ENCODE results near the gene HECTD4.

Gene HECTD4

GRCh38 chr12:112178796-112179195, 203.4 kb downstream of the HECTD4 start:
- no peaks in the 10 kb centered on the region for H3K27me3 ChIP-seq (ENCODE audit: insufficient read depth, low read length, poor library complexity, severe bottlenecking)
- no peaks in the 10 kb centered on the region for H3K9me3 ChIP-seq (ENCODE audit: insufficient read depth, low read depth, low read length)
- no peak overlapping the region for H2AFZ ChIP-seq (ENCODE audit: low read length)
- H3K9ac ChIP-seq (ENCODE audit: low read depth, low read length, poor library complexity, severe bottlenecking) = no peak overlapping the region
- H4K20me1 ChIP-seq (ENCODE audit: insufficient read depth, low read length, poor library complexity, severe bottlenecking) = no peaks in the 10 kb centered on the region
- no peaks in the 10 kb centered on the region for H3K9me2 ChIP-seq (replicated peaks; ENCODE audit: low read depth, low read length)
- no peak overlapping the region for H3K4me3 ChIP-seq (ENCODE audit: low read length, poor library complexity, severe bottlenecking)
- peaks cover 53% of the 10 kb centered on the region; the same call in 1 of the 2 replicates for H3K36me3 ChIP-seq (ENCODE audit: insufficient read depth, low read length)
- H3K4me2 ChIP-seq (ENCODE audit: low read depth, low read length, poor library complexity, severe bottlenecking) = no peak overlapping the region
- H3K4me1 ChIP-seq (ENCODE audit: insufficient read depth, low read length, poor library complexity, severe bottlenecking) = no peaks in the 10 kb centered on the region
- TF ChIP-seq EZH2phosphoT487 (IDR thresholded peaks at IDR 0.05; ENCODE audit: borderline replicate concordance) (no peak), CTCF (conservative IDR thresholded peaks at IDR 0.05; ENCODE audit: low read length) (no peak)
- H3F3A ChIP-seq (ENCODE audit: low read depth) = no peaks in the 10 kb centered on the region
- no peaks in the 10 kb centered on the region for H3K79me2 ChIP-seq (ENCODE audit: insufficient read depth, low read length)

GRCh38 chr12:112176321-112177010, 205.8 kb downstream of the HECTD4 start:
- no peak for TF ChIP-seq CTCF (conservative IDR thresholded peaks at IDR 0.05; ENCODE audit: low read length)
- TF ChIP-seq EZH2phosphoT487 (IDR thresholded peaks at IDR 0.05; ENCODE audit: borderline replicate concordance) = no peak
- no peak overlapping the region for H3K9ac ChIP-seq (ENCODE audit: low read depth, low read length, poor library complexity, severe bottlenecking)
- H3K36me3 ChIP-seq (ENCODE audit: insufficient read depth, low read length) = peaks cover 43% of the 10 kb centered on the region; the same call in 1 of the 2 replicates

GRCh38 chr12:112175361-112176155, 206.7 kb downstream of the HECTD4 start:
- H3K9me2 ChIP-seq (replicated peaks; ENCODE audit: low read depth, low read length) = no peaks in the 10 kb centered on the region
- no peaks in the 10 kb centered on the region for H3K4me1 ChIP-seq (ENCODE audit: insufficient read depth, low read length, poor library complexity, severe bottlenecking)
- H3K9me3 ChIP-seq (ENCODE audit: insufficient read depth, low read depth, low read length) = no peaks in the 10 kb centered on the region
- peaks cover 49% of the 10 kb centered on the region; the same call in 1 of the 2 replicates for H3K36me3 ChIP-seq (ENCODE audit: insufficient read depth, low read length)
- H3K79me2 ChIP-seq (ENCODE audit: insufficient read depth, low read length) = no peaks in the 10 kb centered on the region
- H3K27me3 ChIP-seq (ENCODE audit: insufficient read depth, low read length, poor library complexity, severe bottlenecking) = no peaks in the 10 kb centered on the region
- H3K4me2 ChIP-seq (ENCODE audit: low read depth, low read length, poor library complexity, severe bottlenecking) = no peak overlapping the region
- H3K9ac ChIP-seq (ENCODE audit: low read depth, low read length, poor library complexity, severe bottlenecking) = no peak overlapping the region
- no peaks in the 10 kb centered on the region for H3F3A ChIP-seq (ENCODE audit: low read depth)
- no peak overlapping the region for H3K4me3 ChIP-seq (ENCODE audit: low read length, poor library complexity, severe bottlenecking)
- H4K20me1 ChIP-seq (ENCODE audit: insufficient read depth, low read length, poor library complexity, severe bottlenecking) = no peaks in the 10 kb centered on the region
- no peak for TF ChIP-seq CTCF (conservative IDR thresholded peaks at IDR 0.05; ENCODE audit: low read length)
- no peak for TF ChIP-seq EZH2phosphoT487 (IDR thresholded peaks at IDR 0.05; ENCODE audit: borderline replicate concordance)
- no peak overlapping the region for H2AFZ ChIP-seq (ENCODE audit: low read length)

More at GRCh38 chr12:112176321-112177010, 205.8 kb downstream of the HECTD4 start:
- H3K9me2 ChIP-seq (replicated peaks; ENCODE audit: low read depth, low read length) = no peaks in the 10 kb centered on the region
- no peaks in the 10 kb centered on the region for H3F3A ChIP-seq (ENCODE audit: low read depth)
- H3K79me2 ChIP-seq (ENCODE audit: insufficient read depth, low read length) = no peaks in the 10 kb centered on the region
- no peaks in the 10 kb centered on the region for H3K9me3 ChIP-seq (ENCODE audit: insufficient read depth, low read depth, low read length)
- no peak overlapping the region for H3K4me2 ChIP-seq (ENCODE audit: low read depth, low read length, poor library complexity, severe bottlenecking)
- H2AFZ ChIP-seq (ENCODE audit: low read length) = no peak overlapping the region
- no peaks in the 10 kb centered on the region for H4K20me1 ChIP-seq (ENCODE audit: insufficient read depth, low read length, poor library complexity, severe bottlenecking)
- H3K4me1 ChIP-seq (ENCODE audit: insufficient read depth, low read length, poor library complexity, severe bottlenecking) = no peaks in the 10 kb centered on the region
- H3K4me3 ChIP-seq (ENCODE audit: low read length, poor library complexity, severe bottlenecking) = no peak overlapping the region
- no peaks in the 10 kb centered on the region for H3K27me3 ChIP-seq (ENCODE audit: insufficient read depth, low read length, poor library complexity, severe bottlenecking)

Data from Loucy (cell line).